WI38 (cell line): Measurements from ENCODE around the gene PLEKHM3.

Source experiments
- H3K4me3 ChIP-seq: 2 replicates; pipeline ENCODE4 v1.5.1; 2011; ENCODE audit warnings: low read depth, mild to moderate bottlenecking, control low read depth, low read length
- CTCF ChIP-seq: IDR thresholded peaks from 2 replicates; pipeline ENCODE4 v1.5.1; 2012; ENCODE audit warnings: low read depth, mild to moderate bottlenecking, control low read depth, low read length

Gene PLEKHM3

DNA sequence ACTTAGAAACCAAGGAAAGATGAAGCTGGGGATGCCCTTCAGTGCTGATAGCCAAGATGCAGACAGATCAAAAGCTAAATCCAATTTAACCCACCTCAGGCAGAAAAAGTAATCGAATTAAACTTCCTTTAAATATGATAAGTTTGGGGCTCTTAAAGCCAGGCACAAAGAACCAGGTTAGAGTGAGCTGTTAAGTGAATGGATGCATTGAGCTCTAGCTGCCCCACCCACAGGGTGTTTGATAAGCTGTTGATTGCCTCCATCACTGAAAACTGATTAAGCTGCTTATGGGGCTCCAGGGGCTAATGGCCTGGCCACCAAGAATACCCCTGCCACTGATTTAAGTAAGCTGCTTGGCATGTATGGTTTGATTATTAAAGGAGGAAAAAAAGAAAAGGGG is 119.8 kb downstream of the PLEKHM3 start:
- H3K4me3 ChIP-seq, result no peak overlapping the region
- no peak for TF ChIP-seq CTCF

GRCh38 chr2:207903236-207903635 is 122.1 kb downstream of the PLEKHM3 start:
- TF ChIP-seq CTCF, result no peak
- H3K4me3 ChIP-seq, result no peak overlapping the region

DNA sequence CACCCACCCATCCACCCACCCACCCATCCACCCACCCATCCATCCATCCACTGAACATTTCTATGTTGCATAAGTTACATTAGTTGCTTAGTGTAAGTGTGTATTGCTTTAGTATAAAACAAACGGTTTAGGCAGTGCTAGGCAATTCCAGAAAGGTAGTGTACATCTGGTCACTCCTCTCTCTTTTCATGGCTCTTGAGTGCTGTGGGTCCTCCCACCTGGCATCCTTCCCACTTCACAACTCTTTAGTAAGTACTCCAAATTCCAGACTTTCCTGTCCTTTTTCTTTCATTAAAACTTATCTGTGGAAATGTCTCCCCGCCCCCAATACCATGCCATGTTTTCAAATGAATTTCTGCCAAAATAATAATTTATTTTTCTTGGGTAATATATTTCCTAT is 122.5 kb downstream of the PLEKHM3 start:
- no peak for TF ChIP-seq CTCF
- no peak overlapping the region for H3K4me3 ChIP-seq

- TF ChIP-seq CTCF, result no peak
- no peak overlapping the region for H3K4me3 ChIP-seq
Measured at GRCh38 chr2:207901829-207902228, 123.5 kb downstream of the PLEKHM3 start.

- no peak for TF ChIP-seq CTCF
Measured at GRCh38 chr2:207901401-207901800, 123.9 kb downstream of the PLEKHM3 start.

GRCh38 chr2:207898354-207898695 is 127.0 kb downstream of the PLEKHM3 start:
- no peak overlapping the region for H3K4me3 ChIP-seq
- no peak for TF ChIP-seq CTCF

More at GRCh38 chr2:207901401-207901800, 123.9 kb downstream of the PLEKHM3 start:
- H3K4me3 ChIP-seq, result no peak overlapping the region

GRCh38 chr2:207897541-207898353 is 127.6 kb downstream of the PLEKHM3 start:
- H3K4me3 ChIP-seq, result no peak overlapping the region
- TF ChIP-seq CTCF, result no peak
